ENCODE data around the gene UGT1A9. TPM values are rescaled to one million over a fixed set of nuclear protein-coding genes. Genes with fewer than 3 reads are reported as not detected.
"Not testable (repeated sequence)": the region's sequence is repeated elsewhere in the genome, so short reads cannot be mapped to it uniquely, and the experiment has no call there.

Gene UGT1A9
- total RNA-seq, 8 experiments from 2014 or later, result 0.19 to 2.3 (median 0.45) TPM; not detected in 4

GRCh38 chr2:233688341-233688740 lies 16.6 kb downstream of the UGT1A9 start:
- Histone ChIP-seq H3K4me3 (no peak overlapping the region), H3K4me1 (replicated peaks in 1 of 2) (peaks cover 4% of the 10 kb centered on the region in 2 donors), H3K27ac (no peak overlapping the region)
- in situ Hi-C loops (cut with MboI; ENCODE audit: low pct_unique_long_range_greater_than_20kb in 2 of 9, low sequenced_read_pairs in 9 of 9, unreplicated experiment in 9 of 9), result no loop called here
- ATAC-seq (replicated peaks in 6 of 8), result no peak
- 30 to 83% (median 74%) methylated on average over 2 to 5 of the region's 5 CpGs; no CpG with 5 or more reads in 1 of the 10 experiments for WGBS, 10 experiments

- H3K4me3 ChIP-seq, result no peak overlapping the region
- in situ Hi-C loops (cut with MboI; ENCODE audit: low pct_unique_long_range_greater_than_20kb in 2 of 9, low sequenced_read_pairs in 9 of 9, unreplicated experiment in 9 of 9), result no loop called here
- H3K4me1 ChIP-seq (replicated peaks in 1 of 2), result peaks cover 4% of the 10 kb centered on the region in 2 donors
- H3K27ac ChIP-seq, result no peak overlapping the region
- no peak for ATAC-seq (replicated peaks in 6 of 8)
These were observed 17.3 kb downstream of the UGT1A9 start for GRCh38 chr2:233689031-233689430.

GRCh38 chr2:233689501-233689900 lies 17.8 kb downstream of the UGT1A9 start:
- WGBS, 10 experiments, result 14 to 71% (median 56%) methylated on average over 1 to 3 of the region's 3 CpGs; no CpG with 5 or more reads in 2 of the 10 experiments
- no peak for ATAC-seq (replicated peaks in 6 of 8)
- Histone ChIP-seq H3K4me3 (no peak overlapping the region), H3K27ac (no peak overlapping the region), H3K4me1 (replicated peaks in 1 of 2) (peaks cover 4% of the 10 kb centered on the region in 2 donors)
- in situ Hi-C loops (cut with MboI; ENCODE audit: low pct_unique_long_range_greater_than_20kb in 2 of 9, low sequenced_read_pairs in 9 of 9, unreplicated experiment in 9 of 9), result no loop called here

- no peak overlapping the region for H3K27ac ChIP-seq
- no peak for ATAC-seq (replicated peaks in 6 of 8)
- no peak overlapping the region for H3K4me3 ChIP-seq
- peaks cover 4% of the 10 kb centered on the region in 2 donors for H3K4me1 ChIP-seq (replicated peaks in 1 of 2)
- in situ Hi-C loops (cut with MboI; ENCODE audit: low pct_unique_long_range_greater_than_20kb in 2 of 9, low sequenced_read_pairs in 9 of 9, unreplicated experiment in 9 of 9), result no loop called here
- WGBS, 10 experiments, result 14 to 100% (median 92%) methylated on average over 2 to 3 of the region's 4 CpGs; no CpG with 5 or more reads in 7 of the 10 experiments
These were observed 18.7 kb downstream of the UGT1A9 start for GRCh38 chr2:233690444-233690843.

- WGBS, 10 experiments, result 32 to 83% (median 67%) methylated on average over 2 to 7 of the region's 11 CpGs
- Histone ChIP-seq H3K4me1 (replicated peaks in 1 of 2) (peaks cover 4% of the 10 kb centered on the region in 2 donors), H3K27ac (no peak overlapping the region), H3K4me3 (no peak overlapping the region)
- peak in 2 of 8 experiments; percentile 20 to 46 for ATAC-seq (replicated peaks in 6 of 8)
- in situ Hi-C loops (cut with MboI; ENCODE audit: low pct_unique_long_range_greater_than_20kb in 2 of 9, low sequenced_read_pairs in 9 of 9, unreplicated experiment in 9 of 9), result no loop called here
These were observed 20.0 kb downstream of the UGT1A9 start for GRCh38 chr2:233691443-233692433.

- in situ Hi-C loops (cut with MboI; ENCODE audit: low pct_unique_long_range_greater_than_20kb in 2 of 9, low sequenced_read_pairs in 9 of 9, unreplicated experiment in 9 of 9), result no loop called here
- 19 to 100% (median 95%) methylated on average over 1 to 4 of the region's 4 CpGs; no CpG with 5 or more reads in 1 of the 10 experiments for WGBS, 10 experiments
- ATAC-seq (replicated peaks in 6 of 8), result no peak
- H3K4me1 ChIP-seq (replicated peaks in 1 of 2), result peaks cover 4% of the 10 kb centered on the region in 2 donors
- H3K4me3 ChIP-seq, result no peak within 1 kb of the TSS
- H3K27ac ChIP-seq, result no peak within 1 kb of the TSS
These were observed 20.9 kb downstream of the UGT1A9 start, which contains the start of gene UGT1A6 for GRCh38 chr2:233692648-233693047. Gene UGT1A6, plus strand, starts transcription at chr2:233692890. Its CDS starts 115 bp downstream, at chr2:233693005.

- in situ Hi-C loops (cut with MboI; ENCODE audit: low pct_unique_long_range_greater_than_20kb in 2 of 9, low sequenced_read_pairs in 9 of 9, unreplicated experiment in 9 of 9), result no loop called here
- 34 to 98% (median 87%) methylated on average over 1 to 6 of the region's 6 CpGs; no CpG with 5 or more reads in 3 of the 10 experiments for WGBS, 10 experiments
- Histone ChIP-seq H3K27ac (no peak overlapping the region), H3K4me3 (no peak overlapping the region), H3K4me1 (replicated peaks in 1 of 2) (peaks cover 4% of the 10 kb centered on the region in 2 donors)
- no peak for ATAC-seq (replicated peaks in 6 of 8)
These were observed 22.3 kb downstream of the UGT1A9 start for GRCh38 chr2:233693963-233694362.

GRCh38 chr2:233698740-233699139 lies 27.0 kb downstream of the UGT1A9 start:
- Histone ChIP-seq H3K4me3 (no peak overlapping the region), H3K4me1 (replicated peaks in 1 of 2) (peaks cover 0 to 4% of the 10 kb centered on the region in 2 donors), H3K27ac (no peak overlapping the region)
- in situ Hi-C loops (cut with MboI; ENCODE audit: low pct_unique_long_range_greater_than_20kb in 2 of 9, low sequenced_read_pairs in 9 of 9, unreplicated experiment in 9 of 9), result no loop called here
- ATAC-seq (replicated peaks in 6 of 8), result no peak
- WGBS, 10 experiments, result 30 to 100% (median 93%) methylated on average over 1 to 3 of the region's 4 CpGs; no CpG with 5 or more reads in 3 of the 10 experiments

GRCh38 chr2:233699424-233700027 lies 27.8 kb downstream of the UGT1A9 start:
- Histone ChIP-seq H3K4me1 (replicated peaks in 1 of 2) (peaks cover 0 to 4% of the 10 kb centered on the region in 2 donors), H3K4me3 (no peak overlapping the region), H3K27ac (no peak overlapping the region)
- ATAC-seq (replicated peaks in 6 of 8), result no peak
- in situ Hi-C loops (cut with MboI; ENCODE audit: low pct_unique_long_range_greater_than_20kb in 2 of 9, low sequenced_read_pairs in 9 of 9, unreplicated experiment in 9 of 9), result loop anchor here in 2 of 9 experiments (25.0 kb wide), 2 partner anchors 162 to 237 kb away; no protein-coding TSS in a partner anchor
- 60 to 93% (median 77%) methylated on average over 1 to 7 of the region's 8 CpGs; no CpG with 5 or more reads in 3 of the 10 experiments for WGBS, 10 experiments

GRCh38 chr2:233700028-233700635 lies 28.4 kb downstream of the UGT1A9 start:
- Histone ChIP-seq H3K27ac (no peak overlapping the region), H3K4me1 (replicated peaks in 1 of 2) (peaks cover 0 to 4% of the 10 kb centered on the region in 2 donors), H3K4me3 (no peak overlapping the region)
- peak in 5 of 8 experiments; percentile 24 to 52 (median 45) for ATAC-seq (replicated peaks in 6 of 8)
- in situ Hi-C loops (cut with MboI; ENCODE audit: low pct_unique_long_range_greater_than_20kb in 2 of 9, low sequenced_read_pairs in 9 of 9, unreplicated experiment in 9 of 9), result loop anchor here in 2 of 9 experiments (25.0 kb wide), 2 partner anchors 163 to 238 kb away; no protein-coding TSS in a partner anchor
- 0 to 40% (median 17%) methylated on average over 1 of the region's 1 CpG; no CpG with 5 or more reads in 5 of the 10 experiments for WGBS, 10 experiments

GRCh38 chr2:233700842-233701241 lies 29.1 kb downstream of the UGT1A9 start:
- 90 to 100% (median 100%) methylated on average over 1 to 2 of the region's 5 CpGs; no CpG with 5 or more reads in 5 of the 10 experiments for WGBS, 10 experiments
- in situ Hi-C loops (cut with MboI; ENCODE audit: low pct_unique_long_range_greater_than_20kb in 2 of 9, low sequenced_read_pairs in 9 of 9, unreplicated experiment in 9 of 9), result loop anchor here in 2 of 9 experiments (25.0 kb wide), 2 partner anchors 164 to 239 kb away; no protein-coding TSS in a partner anchor
- not testable (repeated sequence) for ATAC-seq (replicated peaks in 6 of 8); H3K4me3 ChIP-seq; H3K27ac ChIP-seq; H3K4me1 ChIP-seq (replicated peaks in 1 of 2)

- Histone ChIP-seq H3K4me3 (no peak overlapping the region), H3K4me1 (replicated peaks in 1 of 2) (peaks cover 0 to 4% of the 10 kb centered on the region in 2 donors), H3K27ac (no peak overlapping the region)
- in situ Hi-C loops (cut with MboI; ENCODE audit: low pct_unique_long_range_greater_than_20kb in 2 of 9, low sequenced_read_pairs in 9 of 9, unreplicated experiment in 9 of 9), result loop anchor here in 2 of 9 experiments (25.0 kb wide), 2 partner anchors 165 to 240 kb away; no protein-coding TSS in a partner anchor
- ATAC-seq (replicated peaks in 6 of 8), result no peak
- 56 to 97% (median 89%) methylated on average over 2 to 3 of the region's 3 CpGs for WGBS, 10 experiments
These were observed 30.5 kb downstream of the UGT1A9 start for GRCh38 chr2:233702238-233702637.

All from motor neuron (in vitro differentiated cells).